MM.1S (cell line): ENCODE results near the gene KATNIP.

Experiments used
- DNase-seq: peaks from one replicate; pipeline ENCODE4 v3.0.0-alpha.2; 2015
- H2AFZ ChIP-seq: fragments of 300-600 bp; sonication (generic); 2 replicates; pipeline ENCODE4 v1.6.0; 2016; ENCODE audit warnings: antibody characterized with exemption, low read length
- H3F3A ChIP-seq: fragments of 300-600 bp; sonication (generic); 2 replicates; pipeline ENCODE4 v1.6.1; 2016; ENCODE audit warnings: mild to moderate bottlenecking, antibody characterized with exemption, low read length, moderate library complexity, mixed read lengths; ENCODE audit not compliant: insufficient read depth
- H3K27ac ChIP-seq: fragments of 300-600 bp; sonication (generic); 2 replicates; pipeline ENCODE4 v1.5.1; 2016; ENCODE audit warnings: mild to moderate bottlenecking, low read length
- H3K27me3 ChIP-seq: fragments of 300-600 bp; sonication (generic); replicated peaks from 2 replicates; pipeline ENCODE4 v1.6.0; 2016; ENCODE audit warnings: low read length; ENCODE audit not compliant: insufficient read depth
- H3K36me3 ChIP-seq: fragments of 300-600 bp; sonication (generic); replicated peaks from 2 replicates; pipeline ENCODE4 v1.6.1; 2016; ENCODE audit warnings: mild to moderate bottlenecking, low read length, mixed read lengths; ENCODE audit not compliant: insufficient read depth
- H3K4me1 ChIP-seq: fragments of 300-600 bp; sonication (generic); 2 replicates; pipeline ENCODE4 v1.6.1; 2016; ENCODE audit warnings: low read length, mixed read lengths
- H3K4me2 ChIP-seq: fragments of 300-600 bp; sonication (generic); 2 replicates; pipeline ENCODE4 v1.6.0; 2016; ENCODE audit warnings: low read depth, low read length
- H3K4me3 ChIP-seq: fragments of 300-600 bp; sonication (generic); 2 replicates; pipeline ENCODE4 v1.5.1; 2016; ENCODE audit warnings: low read length, mixed read lengths
- H3K79me2 ChIP-seq: fragments of 300-600 bp; sonication (generic); 2 replicates; pipeline ENCODE4 v1.6.1; 2016; ENCODE audit warnings: mixed run types, low read length, mixed read lengths
- H3K9ac ChIP-seq: fragments of 300-600 bp; sonication (generic); 2 replicates; pipeline ENCODE4 v1.6.1; 2016; ENCODE audit warnings: low read length, mixed read lengths
- H3K9me2 ChIP-seq: fragments of 300-600 bp; sonication (generic); replicated peaks from 2 replicates; pipeline ENCODE4 v1.6.1; 2016; ENCODE audit warnings: mild to moderate bottlenecking, low read length, mixed read lengths; ENCODE audit not compliant: insufficient read depth
- H3K9me3 ChIP-seq: fragments of 300-600 bp; sonication (generic); replicated peaks from 2 replicates; pipeline ENCODE4 v1.6.1; 2016; ENCODE audit warnings: mild to moderate bottlenecking, low read length, mixed read lengths; ENCODE audit not compliant: insufficient read depth
- H4K20me1 ChIP-seq: fragments of 300-600 bp; sonication (generic); 2 replicates; pipeline ENCODE4 v1.6.1; 2016; ENCODE audit warnings: mild to moderate bottlenecking, low read length, moderate library complexity, mixed read lengths; ENCODE audit not compliant: insufficient read depth
- CTCF ChIP-seq: fragments of 300-600 bp; sonication (generic); IDR thresholded peaks from 2 replicates; pipeline ENCODE4 v1.5.1; 2016; ENCODE audit warnings: antibody characterized with exemption, low read length, mixed read lengths
- EZH2 ChIP-seq: fragments of 300-600 bp; sonication (generic); optimal IDR thresholded peaks from 2 replicates; pipeline ENCODE3; 2017; ENCODE audit warnings: low read depth, mild to moderate bottlenecking, antibody characterized with exemption, low read length, mixed read lengths
- EZH2phosphoT487 ChIP-seq: fragments of 300-600 bp; sonication (generic); IDR thresholded peaks from 2 replicates; pipeline ENCODE4 v1.6.1; 2018; ENCODE audit warnings: antibody characterized with exemption, low read length

KATNIP gene

GRCh38 chr16:27528294-27528693 is 21.6 kb upstream of the KATNIP start:
- H3K36me3 ChIP-seq, result peaks cover 3% of the 10 kb centered on the region; the same call in 1 of the 2 replicates
- no peaks in the 10 kb centered on the region for H3K79me2 ChIP-seq
- no peaks in the 10 kb centered on the region for H3K4me1 ChIP-seq
- no peak overlapping the region for H3K27ac ChIP-seq
- H2AFZ ChIP-seq, result no peak overlapping the region
- no peak for DNase-seq
- no peak overlapping the region for H3K4me3 ChIP-seq
- H3K27me3 ChIP-seq, result no peaks in the 10 kb centered on the region
- H3K9ac ChIP-seq, result no peak overlapping the region
- H4K20me1 ChIP-seq, result no peaks in the 10 kb centered on the region
- no peak overlapping the region for H3K4me2 ChIP-seq
- no peak for TF ChIP-seq EZH2phosphoT487
- no peak for TF ChIP-seq CTCF
- TF ChIP-seq EZH2, result no peak
- H3K9me3 ChIP-seq, result no peaks in the 10 kb centered on the region
- H3F3A ChIP-seq, result no peaks in the 10 kb centered on the region
- H3K9me2 ChIP-seq, result no peaks in the 10 kb centered on the region

GRCh38 chr16:27529962-27530361 is 20.0 kb upstream of the KATNIP start:
- Histone ChIP-seq H3K79me2 (no peaks in the 10 kb centered on the region), H2AFZ (no peak overlapping the region), H3K36me3 (peaks cover 3% of the 10 kb centered on the region; the same call in 1 of the 2 replicates), H4K20me1 (no peaks in the 10 kb centered on the region), H3F3A (no peaks in the 10 kb centered on the region), H3K4me1 (no peaks in the 10 kb centered on the region), H3K9ac (no peak overlapping the region), H3K9me2 (no peaks in the 10 kb centered on the region), H3K9me3 (no peaks in the 10 kb centered on the region), H3K4me2 (no peak overlapping the region), H3K4me3 (no peak overlapping the region), H3K27me3 (no peaks in the 10 kb centered on the region), H3K27ac (no peak overlapping the region)
- TF ChIP-seq EZH2phosphoT487 (no peak), CTCF (no peak), EZH2 (no peak)
- DNase-seq, result no peak

DNA sequence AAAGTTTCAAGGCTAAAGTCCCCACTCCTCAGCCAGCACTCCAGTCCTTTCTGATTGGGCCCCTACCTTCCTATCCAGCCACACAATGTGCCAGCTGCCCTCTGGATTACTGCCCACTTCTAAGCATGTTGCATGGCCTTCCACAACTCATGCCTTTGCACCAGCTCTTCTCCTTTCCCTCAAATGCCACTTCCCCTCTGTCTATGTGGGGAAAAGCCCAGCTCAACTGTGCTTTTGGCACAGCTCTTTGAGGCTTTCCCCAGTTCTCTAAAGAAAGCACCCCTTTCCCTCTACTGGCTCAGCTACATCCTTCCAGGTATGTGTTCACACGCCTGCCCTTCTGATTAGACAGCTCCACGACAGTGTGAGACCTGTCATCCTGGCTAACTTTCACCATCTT is 18.8 kb upstream of the KATNIP start:
- Histone ChIP-seq H4K20me1 (no peaks in the 10 kb centered on the region), H3K79me2 (no peaks in the 10 kb centered on the region), H2AFZ (no peak overlapping the region), H3K27ac (no peak overlapping the region), H3K36me3 (peaks cover 3% of the 10 kb centered on the region; the same call in 1 of the 2 replicates), H3K4me3 (no peak overlapping the region), H3K4me2 (no peak overlapping the region), H3K9me2 (no peaks in the 10 kb centered on the region), H3F3A (no peaks in the 10 kb centered on the region), H3K4me1 (no peaks in the 10 kb centered on the region), H3K9me3 (no peaks in the 10 kb centered on the region), H3K9ac (no peak overlapping the region), H3K27me3 (no peaks in the 10 kb centered on the region)
- TF ChIP-seq CTCF, result no peak
- no peak for TF ChIP-seq EZH2phosphoT487
- no peak for TF ChIP-seq EZH2
- no peak for DNase-seq
